Kidney (tissue), 22 donors: ENCODE data around the gene CADPS. TPM values are rescaled to one million over a fixed set of nuclear protein-coding genes. Genes with fewer than 3 reads are reported as not detected.

Source experiments
- DNase-seq, 5 donors: peaks; one replicate each; pipeline ENCODE4 v3.0.0-alpha.2; 2013 to 2020
- FAIRE-seq: peaks from 2 replicates; lab custom pipeline; 2012; peaks lifted over from hg19 to GRCh38; lab: Jason Lieb, UNC
- H3K27ac ChIP-seq, 2 donors: one replicate each; pipeline ENCODE4 v1.7.0; 2013; ENCODE audit warnings: low read depth in 2 of 2, low read length in 2 of 2, inconsistent platforms in 1 of 2
- H3K27me3 ChIP-seq: one replicate; pipeline ENCODE4 v1.7.1; 2013; ENCODE audit warnings: low read length, inconsistent platforms; ENCODE audit not compliant: control insufficient read depth, insufficient read depth
- H3K36me3 ChIP-seq, 3 donors: one replicate each; pipeline versions ENCODE4 v1.7.0 to v1.7.1; 2013; ENCODE audit warnings: low read length in 3 of 3, control low read depth in 1 of 3, inconsistent platforms in 1 of 3; ENCODE audit not compliant: insufficient read depth in 3 of 3, control insufficient read depth in 2 of 3
- H3K4me1 ChIP-seq, 3 donors: one replicate each; pipeline versions ENCODE4 v1.7.0 to v1.7.1; 2013; ENCODE audit warnings: low read length in 3 of 3, inconsistent platforms in 1 of 3, low read depth in 1 of 3; ENCODE audit not compliant: control insufficient read depth in 2 of 3, insufficient read depth in 2 of 3
- H3K4me3 ChIP-seq, 3 donors: one replicate each; pipeline versions ENCODE4 v1.7.0 to v1.8.1; 2013; ENCODE audit warnings: low read length in 3 of 3, control low read depth in 1 of 3, inconsistent platforms in 1 of 3
- H3K9ac ChIP-seq, 3 donors: one replicate each; pipeline versions ENCODE4 v1.7.0 to v1.7.1; 2013; ENCODE audit warnings: low read length in 3 of 3, control low read depth in 1 of 3, inconsistent platforms in 1 of 3
- H3K9me3 ChIP-seq, 3 donors: one replicate each; pipeline versions ENCODE4 v1.7.0 to v1.7.1; 2013; ENCODE audit warnings: low read length in 3 of 3, control low read depth in 1 of 3, inconsistent platforms in 1 of 3; ENCODE audit not compliant: control insufficient read depth in 2 of 3, insufficient read depth in 1 of 3
- intact Hi-C: fragments of 100-400 bp; cut with DNase I; formaldehyde crosslinking; loops from one replicate; pipeline ENCODE4 v1.11.1; 2022
- long read RNA-seq, 10 donors: library from polyadenylated mRNA in 1 of 10; unstranded in 1 of 10; transcript quantifications; one replicate each; pipeline ENCODE4 v2.0.0 and lab custom pipeline, GENCODE V29; 2021 to 2026
- polyA plus RNA-seq: library from polyadenylated mRNA; stranded (reverse); fragments of 350-450 nt; fragmentation: Illumina TruSeq; extraction: RNeasy Lipid Tissue Mini Kit (QIAGEN cat#74804); gene quantifications from one replicate; pipeline ENCODE4 v1.2.3, GENCODE V29; 2014; ENCODE audit warnings: low read depth, low replicate concordance; ENCODE audit not compliant: insufficient read depth
- total RNA-seq: library from RNA; stranded (reverse); fragmentation: NEBNext Ultra II Directional; extraction: Animal tissue kit (Norgen Biotek cat#: 25700); gene quantifications from one replicate; pipeline ENCODE4 v1.2.1, GENCODE V29; 2021
- TF ChIP-seq, protein P1 (sequence below): IDR thresholded peaks from 3 replicates; pipeline ENCODE4 v1.5.1; 2012; ENCODE audit warnings: mild to moderate bottlenecking, moderate library complexity, borderline replicate concordance; ENCODE audit not compliant: insufficient read depth; ENCODE audit errors: extremely low read depth
- donor health status: control.
- donor health status: control.
- donor health status: control.
- donor health status: control.
- donor health status: control.
- donor health status: DM: yes; HTN: yes; CAD: no.
- donor health status: Normal renal cell carcinoma (clear cell type).

Gene CADPS
- total RNA-seq (0.98 TPM), polyA plus RNA-seq (not detected)
- long read RNA-seq, donor 1, result 0 reads
- long read RNA-seq, donor 2, result 0 reads
- long read RNA-seq, donor 3, result 0 reads
- long read RNA-seq, donor 4, result 0 reads
- long read RNA-seq, donor 5, result 0 reads
- long read RNA-seq, donor 6, result 0 reads
- long read RNA-seq, donor 7, partial matches to known transcripts, result 0 of 1 reads
- long read RNA-seq, donor 7, other reads (novel, unspliced or antisense), result 1 of 1 reads
- long read RNA-seq, donor 8, result 0 reads
- long read RNA-seq, donor 9, result 0 reads
- long read RNA-seq, donor 10, result 0 reads

DNA sequence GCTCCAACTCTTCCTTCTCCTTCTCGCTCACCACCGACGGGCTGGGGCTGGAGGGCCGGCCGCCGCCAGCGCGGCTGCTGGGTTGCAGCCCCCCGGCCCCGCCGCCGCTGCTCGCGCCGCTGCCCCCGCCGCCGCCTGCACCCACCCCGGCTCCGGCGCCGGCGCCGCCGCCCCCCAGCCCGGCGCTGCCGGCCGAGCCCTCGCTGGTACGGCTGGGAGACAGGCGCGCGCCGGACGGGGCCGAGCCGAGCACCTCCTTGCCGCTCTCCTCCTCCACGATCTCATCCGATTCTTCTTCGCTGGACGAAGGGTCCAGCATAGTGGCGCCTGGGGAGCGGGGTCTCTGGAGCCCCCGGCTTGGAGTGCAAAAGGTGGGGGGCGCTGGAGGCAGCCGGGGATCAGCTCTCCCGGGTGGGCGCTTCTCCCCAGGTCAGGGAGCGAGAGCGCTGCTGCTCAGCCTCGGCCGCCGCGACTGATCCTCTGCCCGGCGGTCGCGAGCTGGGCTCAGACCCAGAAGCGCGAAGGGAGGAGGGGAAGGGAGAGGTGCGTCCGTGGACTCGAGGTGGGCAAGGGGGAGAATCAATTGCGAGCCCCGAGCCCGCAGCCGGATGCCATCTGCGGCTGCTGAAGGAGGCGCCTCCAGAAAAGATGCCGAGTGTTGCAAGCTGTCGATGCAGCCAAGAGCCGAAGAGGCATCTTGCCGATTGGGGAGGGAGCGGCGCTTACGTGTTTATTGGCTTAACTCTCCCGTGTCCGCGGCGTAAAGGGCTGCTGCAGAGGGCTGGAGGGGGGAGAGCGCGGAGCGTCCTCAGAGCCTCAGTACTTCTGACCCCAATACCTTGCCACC, at the start of gene CADPS:
Gene CADPS (minus strand): TSS at position 706 of the 847 bp plus-strand sequence. CDS start 387 bp downstream, at position 319.
- intact Hi-C loops, result no loop called here
- FAIRE-seq (no peak), DNase-seq (peak in 4 of 5 donors; percentile 11 to 65 (median 36))
- peaks cover 5% of the 10 kb centered on the region for H3K27me3 ChIP-seq
- H3K9me3 ChIP-seq, result peaks cover 0 to 9% (median 0%) of the 10 kb centered on the region in 3 donors
- H3K9ac ChIP-seq, result no peak within 1 kb of the TSS
- TF ChIP-seq, protein P1, sequence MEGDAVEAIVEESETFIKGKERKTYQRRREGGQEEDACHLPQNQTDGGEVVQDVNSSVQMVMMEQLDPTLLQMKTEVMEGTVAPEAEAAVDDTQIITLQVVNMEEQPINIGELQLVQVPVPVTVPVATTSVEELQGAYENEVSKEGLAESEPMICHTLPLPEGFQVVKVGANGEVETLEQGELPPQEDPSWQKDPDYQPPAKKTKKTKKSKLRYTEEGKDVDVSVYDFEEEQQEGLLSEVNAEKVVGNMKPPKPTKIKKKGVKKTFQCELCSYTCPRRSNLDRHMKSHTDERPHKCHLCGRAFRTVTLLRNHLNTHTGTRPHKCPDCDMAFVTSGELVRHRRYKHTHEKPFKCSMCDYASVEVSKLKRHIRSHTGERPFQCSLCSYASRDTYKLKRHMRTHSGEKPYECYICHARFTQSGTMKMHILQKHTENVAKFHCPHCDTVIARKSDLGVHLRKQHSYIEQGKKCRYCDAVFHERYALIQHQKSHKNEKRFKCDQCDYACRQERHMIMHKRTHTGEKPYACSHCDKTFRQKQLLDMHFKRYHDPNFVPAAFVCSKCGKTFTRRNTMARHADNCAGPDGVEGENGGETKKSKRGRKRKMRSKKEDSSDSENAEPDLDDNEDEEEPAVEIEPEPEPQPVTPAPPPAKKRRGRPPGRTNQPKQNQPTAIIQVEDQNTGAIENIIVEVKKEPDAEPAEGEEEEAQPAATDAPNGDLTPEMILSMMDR, result no peak
- H3K4me1 ChIP-seq, result peaks cover 0 to 5% (median 0%) of the 10 kb centered on the region in 3 donors
- no peak within 1 kb of the TSS for H3K27ac ChIP-seq
- H3K36me3 ChIP-seq, result no peaks in the 10 kb centered on the region
- no peak within 1 kb of the TSS for H3K4me3 ChIP-seq

DNA sequence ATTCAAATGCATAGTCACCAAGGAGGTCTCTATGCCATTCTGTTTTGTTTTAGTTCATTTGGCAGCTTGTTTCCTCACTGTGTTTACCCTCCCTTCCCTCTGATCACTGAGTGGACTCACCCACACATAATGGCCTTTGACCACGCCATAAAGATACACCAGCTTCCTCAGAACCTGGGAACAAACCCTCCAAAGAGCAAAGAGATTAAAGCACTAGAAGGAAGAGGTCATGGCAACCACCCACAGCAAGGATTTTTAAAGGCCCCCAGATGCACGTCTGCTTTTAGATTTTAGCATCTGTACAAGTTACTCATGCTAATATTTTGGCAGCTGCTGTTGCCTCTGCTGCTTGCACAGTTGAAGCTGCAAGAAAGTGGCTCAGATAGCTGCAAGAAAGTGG, 47.9 kb upstream of the CADPS start:
- Histone ChIP-seq H3K4me1 (no peaks in the 10 kb centered on the region), H3K9me3 (no peaks in the 10 kb centered on the region), H3K27me3 (no peaks in the 10 kb centered on the region), H3K9ac (no peak overlapping the region), H3K4me3 (no peak overlapping the region), H3K27ac (no peak overlapping the region), H3K36me3 (no peaks in the 10 kb centered on the region)
- intact Hi-C loops, result no loop called here
- FAIRE-seq (no peak), DNase-seq (no peak)
- TF ChIP-seq, protein P1, result no peak

DNA sequence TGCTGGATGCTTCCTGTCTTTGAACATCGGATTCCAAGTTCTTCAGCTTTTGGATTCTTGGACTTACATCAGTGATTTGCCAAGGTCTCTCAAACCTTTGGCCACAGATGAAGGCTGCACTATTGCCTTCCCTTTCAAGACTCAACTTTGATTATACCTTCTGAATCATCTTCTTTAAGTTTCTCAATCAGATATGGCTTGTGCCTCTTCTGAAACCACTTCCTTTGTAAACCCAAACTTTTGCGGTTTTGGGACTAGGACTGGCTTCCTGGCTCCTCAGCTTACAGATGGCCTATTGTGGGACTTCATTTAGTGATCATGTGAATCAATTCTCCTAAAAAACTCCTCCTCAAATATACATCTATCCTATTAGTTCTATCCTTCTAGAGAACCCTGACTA, 47.1 kb upstream of the CADPS start:
- H3K9me3 ChIP-seq, result no peaks in the 10 kb centered on the region
- intact Hi-C loops, result no loop called here
- H3K4me1 ChIP-seq, result no peaks in the 10 kb centered on the region
- H3K27me3 ChIP-seq, result no peaks in the 10 kb centered on the region
- H3K36me3 ChIP-seq, result no peaks in the 10 kb centered on the region
- no peak overlapping the region for H3K4me3 ChIP-seq
- TF ChIP-seq, protein P1, result no peak
- FAIRE-seq, result no peak
- no peak for DNase-seq
- no peak overlapping the region for H3K27ac ChIP-seq
- no peak overlapping the region for H3K9ac ChIP-seq
